ENCODE data around the gene SPNS3.

The SPNS3 gene

DNA sequence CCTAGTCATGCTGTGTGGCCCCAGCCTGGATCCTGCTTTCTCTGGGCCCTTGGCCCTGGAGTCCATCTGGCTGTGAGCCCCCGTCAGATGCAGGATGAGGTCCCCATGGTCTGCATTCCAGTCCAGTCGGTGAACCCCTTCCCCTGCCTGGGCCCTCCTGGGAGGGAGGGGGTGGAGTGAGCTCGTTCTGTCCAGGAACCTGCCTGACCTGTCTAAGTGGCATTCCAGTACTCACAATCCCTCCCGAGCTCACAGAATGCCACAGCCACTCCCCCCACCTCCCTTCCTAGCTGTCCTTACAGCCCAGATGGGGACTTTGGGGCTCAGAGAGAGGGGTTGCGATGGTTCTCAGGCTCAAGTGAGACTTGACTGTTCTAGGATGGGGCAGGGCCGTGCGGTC is 80.5 kb downstream of the SPNS3 start:
- Mint-ChIP-seq H3K27ac (no peak overlapping the region), H3K27me3 (no peaks in the 10 kb centered on the region), H3K4me1 (ENCODE audit: low read depth) (peaks cover 6% of the 10 kb centered on the region), H3K36me3 (no peaks in the 10 kb centered on the region), H3K9me3 (ENCODE audit: low read depth) (no peaks in the 10 kb centered on the region), H3K4me3 (no peak overlapping the region)

DNA sequence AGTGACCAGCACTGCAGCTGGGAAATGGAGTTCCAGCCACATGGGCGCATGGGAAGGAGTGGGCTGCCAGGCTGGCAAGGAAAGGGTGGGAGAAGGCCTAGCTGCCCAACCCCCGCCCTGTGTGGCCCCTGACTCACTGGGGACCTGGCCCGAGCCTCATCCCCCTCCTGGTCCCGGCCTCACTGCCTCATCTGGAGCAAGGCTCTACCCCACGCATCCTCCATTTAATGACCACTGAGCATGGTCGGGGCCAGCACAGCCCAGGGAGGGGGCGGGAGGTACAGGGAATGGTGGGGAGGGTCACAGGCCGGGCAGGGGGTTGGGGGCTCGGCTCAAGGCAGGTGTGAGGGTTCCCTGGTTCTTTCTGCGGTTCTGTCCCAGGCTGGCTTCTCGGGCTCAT is 81.0 kb downstream of the SPNS3 start:
- Mint-ChIP-seq H3K9me3 (ENCODE audit: low read depth) (no peaks in the 10 kb centered on the region), H3K4me3 (no peak overlapping the region), H3K4me1 (ENCODE audit: low read depth) (peaks cover under 1% of the 10 kb centered on the region), H3K36me3 (no peaks in the 10 kb centered on the region), H3K27me3 (no peaks in the 10 kb centered on the region), H3K27ac (no peak overlapping the region)

DNA sequence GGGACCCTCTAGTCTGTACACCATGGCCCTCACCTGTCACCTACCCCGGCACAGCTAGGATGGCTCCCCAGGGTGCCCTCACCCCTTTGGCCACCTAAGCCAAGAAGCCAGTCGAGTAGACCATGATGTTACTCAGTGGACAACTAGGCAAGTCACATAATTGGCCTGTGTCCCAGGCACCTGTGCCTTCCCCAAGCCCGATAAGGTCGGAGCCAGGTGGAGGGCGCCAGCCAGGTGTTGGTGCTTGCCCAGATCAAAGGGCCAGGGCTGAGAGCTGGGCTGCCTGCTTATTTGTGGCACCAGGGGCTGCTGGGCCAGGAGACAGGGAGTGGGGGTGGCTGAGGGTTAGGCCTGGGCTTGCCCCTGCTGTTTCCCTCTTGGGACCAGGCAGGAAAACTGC is 81.8 kb downstream of the SPNS3 start:
- Mint-ChIP-seq H3K4me3 (no peak overlapping the region), H3K27ac (no peak overlapping the region), H3K4me1 (ENCODE audit: low read depth) (no peaks in the 10 kb centered on the region), H3K9me3 (ENCODE audit: low read depth) (no peaks in the 10 kb centered on the region), H3K27me3 (no peaks in the 10 kb centered on the region), H3K36me3 (no peaks in the 10 kb centered on the region)

DNA sequence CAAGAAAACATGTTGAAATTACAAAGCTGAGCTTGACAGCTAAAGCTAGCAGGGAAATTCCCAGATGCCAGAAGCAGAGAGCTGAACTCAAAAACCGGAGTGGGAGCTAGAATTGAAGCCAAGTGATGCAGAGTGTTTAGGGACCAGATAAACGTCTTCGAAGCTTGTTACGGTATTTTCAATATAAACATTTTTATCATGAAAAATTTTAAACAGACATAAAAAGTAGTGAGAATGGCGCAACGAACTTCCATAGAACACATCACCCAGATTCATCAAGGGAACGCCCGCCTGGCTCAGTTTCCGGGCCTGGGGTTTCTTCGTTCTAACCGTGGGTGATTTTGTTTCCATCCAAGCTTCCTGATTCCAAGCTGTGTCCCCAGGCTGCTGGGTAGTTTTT is 83.0 kb downstream of the SPNS3 start:
- Mint-ChIP-seq H3K9me3 (ENCODE audit: low read depth) (no peaks in the 10 kb centered on the region), H3K27ac (no peak overlapping the region), H3K36me3 (no peaks in the 10 kb centered on the region), H3K27me3 (no peaks in the 10 kb centered on the region), H3K4me3 (no peak overlapping the region), H3K4me1 (ENCODE audit: low read depth) (no peaks in the 10 kb centered on the region)

DNA sequence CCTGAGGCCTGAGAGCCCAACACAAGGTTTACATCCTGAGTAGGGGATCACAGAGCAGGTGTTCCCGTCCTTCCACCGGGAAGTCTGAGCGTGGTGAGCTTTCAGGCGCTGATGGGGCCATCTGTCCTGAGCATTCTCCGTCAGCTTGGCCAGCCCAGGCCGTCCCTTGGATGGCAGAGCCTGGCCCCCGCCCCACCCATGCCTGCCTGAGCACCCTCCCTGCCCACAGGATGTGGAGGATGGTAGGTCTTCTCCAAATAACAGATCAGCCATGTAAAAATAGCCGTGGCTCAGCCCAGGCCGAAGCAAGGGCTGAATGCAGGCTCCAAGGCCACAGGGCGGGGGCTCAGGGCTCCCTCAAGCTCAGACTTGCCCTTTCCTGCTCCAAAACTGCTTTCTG is 85.2 kb downstream of the SPNS3 start:
- no peaks in the 10 kb centered on the region for H3K36me3 Mint-ChIP-seq
- no peak overlapping the region for H3K27ac Mint-ChIP-seq

DNA sequence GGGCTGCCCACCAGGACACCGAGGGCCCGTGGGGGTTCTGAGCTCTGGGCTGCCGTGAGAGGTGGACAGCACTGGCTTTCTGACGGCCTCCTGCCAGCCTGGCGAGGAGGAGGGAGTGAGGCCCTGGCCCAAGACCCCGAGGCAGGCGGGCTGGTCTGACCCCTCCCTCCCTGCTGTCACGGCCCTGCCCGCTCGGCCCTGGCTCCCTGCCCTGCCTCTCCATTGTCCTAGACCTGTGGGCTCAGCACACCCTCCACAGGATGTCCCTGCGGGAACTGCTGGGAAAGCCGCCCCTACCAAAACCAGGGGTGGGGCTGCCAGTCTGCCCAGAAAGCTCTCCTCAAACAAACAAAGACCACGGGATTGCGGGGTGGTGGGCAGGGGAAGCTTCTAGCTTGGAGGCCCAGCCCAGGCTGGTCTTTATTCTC is 85.6 kb downstream of the SPNS3 start:
- Mint-ChIP-seq H3K9me3 (ENCODE audit: low read depth) (no peaks in the 10 kb centered on the region), H3K4me1 (ENCODE audit: low read depth) (no peaks in the 10 kb centered on the region), H3K4me3 (no peak overlapping the region), H3K27me3 (no peaks in the 10 kb centered on the region), H3K36me3 (no peaks in the 10 kb centered on the region), H3K27ac (no peak overlapping the region)

More for the DNA sequence above, 85.2 kb downstream of the SPNS3 start:
- Mint-ChIP-seq H3K4me3 (no peak overlapping the region), H3K27me3 (no peaks in the 10 kb centered on the region), H3K9me3 (ENCODE audit: low read depth) (no peaks in the 10 kb centered on the region), H3K4me1 (ENCODE audit: low read depth) (no peaks in the 10 kb centered on the region)

DNA sequence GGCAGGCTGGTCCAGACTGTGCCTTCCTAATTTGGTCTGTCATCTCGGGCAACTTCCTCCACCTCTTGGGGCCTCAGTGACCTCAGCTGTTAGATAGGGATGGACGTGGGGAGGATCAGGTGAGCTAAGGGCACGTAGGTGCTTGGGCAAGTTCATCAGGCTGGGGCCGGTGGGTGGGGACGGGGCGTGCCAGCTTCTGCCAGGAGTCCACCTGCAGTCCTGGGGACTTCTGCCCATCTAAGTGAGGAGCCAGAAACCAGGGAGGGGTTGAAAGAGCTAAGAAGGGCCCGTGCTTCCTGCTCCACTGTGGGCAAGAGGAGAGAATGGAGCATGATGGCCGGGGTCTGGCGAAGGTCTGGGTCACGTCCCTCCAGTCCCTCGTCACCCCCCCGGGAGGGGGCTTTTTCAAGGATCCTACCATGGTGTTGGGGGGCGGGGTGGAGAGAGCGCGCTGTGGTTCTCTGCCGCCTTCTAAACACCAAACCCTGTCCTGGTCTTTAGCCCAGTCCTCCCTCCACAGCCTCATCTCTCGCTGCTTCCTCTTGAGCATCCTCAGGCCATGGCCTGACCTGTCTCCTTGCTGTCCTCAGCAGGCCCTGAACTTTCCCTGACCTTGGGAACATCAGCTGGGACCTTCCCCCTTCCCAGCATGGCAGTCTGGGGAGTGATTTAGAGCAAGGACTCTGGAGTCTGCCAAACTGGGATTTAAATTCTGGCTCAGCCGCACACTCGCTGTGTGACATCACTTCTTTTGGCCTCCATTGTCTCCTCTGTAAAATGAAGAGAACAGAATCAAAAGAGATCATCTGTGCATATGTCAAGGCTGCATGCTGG is 86.5 kb downstream of the SPNS3 start:
- no peak overlapping the region for H3K27ac Mint-ChIP-seq
- H3K4me3 Mint-ChIP-seq, result no peak overlapping the region
- no peaks in the 10 kb centered on the region for H3K9me3 Mint-ChIP-seq (ENCODE audit: low read depth)
- H3K36me3 Mint-ChIP-seq, result no peaks in the 10 kb centered on the region
- H3K4me1 Mint-ChIP-seq (ENCODE audit: low read depth), result no peaks in the 10 kb centered on the region
- no peaks in the 10 kb centered on the region for H3K27me3 Mint-ChIP-seq

DNA sequence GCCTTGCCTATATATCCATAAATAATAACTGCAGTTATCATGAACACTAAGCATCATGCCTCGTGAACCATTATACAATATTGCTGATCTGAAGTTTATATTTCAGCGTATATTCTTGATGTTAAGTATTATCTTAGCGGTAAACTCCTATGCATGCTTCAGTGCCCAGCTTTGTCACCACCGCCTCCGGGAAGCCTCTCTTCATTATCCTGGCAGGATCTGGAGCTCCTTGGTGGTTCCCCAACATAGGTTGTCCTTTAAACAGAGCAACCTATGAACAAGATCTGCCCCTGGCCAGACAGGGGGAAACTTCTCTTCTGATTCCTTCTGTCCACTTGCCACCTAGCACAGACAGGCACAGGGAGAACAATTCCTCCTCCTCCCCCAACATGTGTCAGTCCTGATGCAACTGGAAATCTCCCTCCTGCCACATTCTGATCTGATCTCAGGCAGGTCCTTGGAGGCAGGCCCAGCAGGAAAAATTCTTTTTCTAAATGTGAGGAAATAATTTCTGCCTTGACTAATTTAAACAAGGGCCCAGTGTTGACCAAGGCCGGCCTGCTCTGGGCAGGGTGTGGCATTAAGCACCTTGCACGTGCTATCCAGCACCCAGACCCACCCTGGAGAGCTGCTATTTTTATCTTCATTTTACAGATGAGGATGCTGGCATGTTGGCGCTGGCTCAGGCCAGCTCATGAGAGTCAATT is 87.3 kb downstream of the SPNS3 start:
- H3K36me3 Mint-ChIP-seq, result no peaks in the 10 kb centered on the region
- no peaks in the 10 kb centered on the region for H3K27me3 Mint-ChIP-seq
- H3K4me3 Mint-ChIP-seq, result no peak overlapping the region
- H3K4me1 Mint-ChIP-seq (ENCODE audit: low read depth), result no peaks in the 10 kb centered on the region
- H3K9me3 Mint-ChIP-seq (ENCODE audit: low read depth), result no peaks in the 10 kb centered on the region
- no peak overlapping the region for H3K27ac Mint-ChIP-seq

DNA sequence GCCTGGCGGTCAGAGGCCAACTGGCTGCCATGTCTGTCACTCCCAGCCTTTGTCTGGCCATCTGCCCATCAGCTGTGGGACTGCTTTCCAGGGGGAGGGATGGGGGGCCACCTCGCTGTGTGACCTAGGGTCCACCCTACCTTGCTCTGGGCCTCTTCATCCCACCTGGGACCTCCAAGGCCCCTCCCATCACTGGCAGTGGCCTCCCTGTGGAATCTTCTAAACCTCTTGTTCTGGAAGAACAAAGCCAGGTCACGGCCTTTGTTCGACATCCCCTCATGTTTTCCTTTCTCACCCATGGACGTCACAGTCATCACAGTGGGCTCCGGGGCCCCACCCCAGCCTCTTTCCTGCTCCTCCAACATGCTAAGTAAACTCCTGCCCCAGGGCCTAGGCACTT is 88.9 kb downstream of the SPNS3 start:
- Mint-ChIP-seq H3K4me1 (ENCODE audit: low read depth) (no peaks in the 10 kb centered on the region), H3K4me3 (no peak overlapping the region), H3K36me3 (no peaks in the 10 kb centered on the region), H3K27me3 (no peaks in the 10 kb centered on the region), H3K27ac (no peak overlapping the region), H3K9me3 (ENCODE audit: low read depth) (no peaks in the 10 kb centered on the region)

DNA sequence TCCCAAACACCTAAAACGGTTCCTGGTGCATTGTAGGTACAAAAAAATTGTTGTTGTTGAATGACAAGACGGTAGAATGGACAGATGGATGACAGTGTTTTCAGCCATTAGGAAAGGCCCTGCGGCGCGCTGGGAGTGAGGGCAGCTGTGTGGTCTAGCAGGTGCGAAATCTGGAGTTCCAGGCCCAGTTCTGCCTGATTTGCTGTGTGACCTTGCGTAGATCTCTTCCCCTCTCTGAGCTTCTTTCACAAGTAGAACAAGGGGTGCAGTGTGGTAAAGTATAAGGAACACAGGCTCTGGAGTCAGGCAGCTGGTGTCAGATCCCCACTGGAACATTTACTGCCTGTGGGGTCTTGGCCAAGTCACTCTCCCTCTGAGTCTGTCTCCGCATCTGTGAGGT is 90.2 kb downstream of the SPNS3 start:
- Mint-ChIP-seq H3K27me3 (no peaks in the 10 kb centered on the region), H3K27ac (no peak overlapping the region)

DNA sequence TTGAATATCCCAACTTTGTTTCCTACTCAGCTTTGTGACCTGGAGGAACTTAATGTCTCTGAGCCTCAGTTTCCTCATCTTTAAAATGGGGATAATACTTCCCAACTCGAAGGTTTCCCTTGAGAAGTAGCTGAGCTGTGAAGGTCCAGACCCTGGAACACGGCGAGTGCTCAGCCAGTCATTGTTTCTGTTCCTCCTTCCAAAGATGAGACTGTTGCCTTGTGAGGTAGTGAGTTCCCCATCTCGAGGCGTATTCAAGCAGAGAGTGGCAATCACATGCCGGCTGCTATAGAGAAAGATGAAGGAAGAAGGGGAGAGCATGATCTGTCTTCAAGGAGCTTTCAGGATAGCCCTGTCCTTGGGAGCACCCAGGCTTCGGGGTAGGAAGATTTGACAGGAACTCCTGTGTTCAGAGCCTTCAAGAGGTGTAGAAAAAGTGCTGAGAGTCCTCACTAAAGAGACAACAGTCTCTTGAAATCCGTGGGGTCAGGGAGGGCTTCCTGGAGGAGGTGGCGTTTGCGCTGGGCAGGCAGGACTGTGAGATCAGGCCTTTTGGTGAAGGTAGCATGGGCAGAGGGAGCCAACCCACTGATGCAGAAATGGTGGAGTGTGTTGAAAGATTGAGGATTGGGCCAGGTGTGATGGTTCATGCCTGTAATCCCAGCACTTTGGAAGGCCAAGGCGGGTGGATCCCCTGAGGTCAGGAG is 92.1 kb downstream of the SPNS3 start:
- no peaks in the 10 kb centered on the region for H3K9me3 Mint-ChIP-seq (ENCODE audit: low read depth)
- no peaks in the 10 kb centered on the region for H3K27me3 Mint-ChIP-seq
- no peaks in the 10 kb centered on the region for H3K36me3 Mint-ChIP-seq
- H3K4me1 Mint-ChIP-seq (ENCODE audit: low read depth), result no peaks in the 10 kb centered on the region
- H3K4me3 Mint-ChIP-seq, result no peak overlapping the region
- no peak overlapping the region for H3K27ac Mint-ChIP-seq

More for the DNA sequence above, 90.2 kb downstream of the SPNS3 start:
- no peaks in the 10 kb centered on the region for H3K4me1 Mint-ChIP-seq (ENCODE audit: low read depth)
- no peak overlapping the region for H3K4me3 Mint-ChIP-seq
- no peaks in the 10 kb centered on the region for H3K36me3 Mint-ChIP-seq
- no peaks in the 10 kb centered on the region for H3K9me3 Mint-ChIP-seq (ENCODE audit: low read depth)

DNA sequence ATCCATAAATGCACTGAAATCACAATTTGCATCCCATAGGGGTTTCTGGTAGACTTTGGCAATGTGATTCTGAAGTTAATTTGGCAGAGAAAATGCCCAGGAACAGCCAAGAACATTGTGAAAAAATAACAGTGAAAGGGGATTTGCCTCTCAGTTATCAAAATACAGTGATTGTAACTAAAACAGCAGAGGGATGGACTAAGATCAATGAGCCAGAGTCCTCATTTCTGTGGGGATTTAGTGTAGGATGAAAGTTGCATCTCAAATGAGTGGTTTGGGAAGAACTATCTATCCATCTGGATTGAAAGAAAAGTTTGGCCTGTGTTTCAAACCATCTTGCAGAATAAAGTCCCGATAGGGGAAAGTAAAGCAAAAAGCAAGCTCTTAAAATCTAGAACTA is 93.4 kb downstream of the SPNS3 start:
- Mint-ChIP-seq H3K4me1 (ENCODE audit: low read depth) (no peaks in the 10 kb centered on the region), H3K27me3 (peaks cover 2% of the 10 kb centered on the region), H3K36me3 (no peaks in the 10 kb centered on the region), H3K4me3 (no peak overlapping the region), H3K9me3 (ENCODE audit: low read depth) (no peaks in the 10 kb centered on the region), H3K27ac (no peak overlapping the region)

DNA sequence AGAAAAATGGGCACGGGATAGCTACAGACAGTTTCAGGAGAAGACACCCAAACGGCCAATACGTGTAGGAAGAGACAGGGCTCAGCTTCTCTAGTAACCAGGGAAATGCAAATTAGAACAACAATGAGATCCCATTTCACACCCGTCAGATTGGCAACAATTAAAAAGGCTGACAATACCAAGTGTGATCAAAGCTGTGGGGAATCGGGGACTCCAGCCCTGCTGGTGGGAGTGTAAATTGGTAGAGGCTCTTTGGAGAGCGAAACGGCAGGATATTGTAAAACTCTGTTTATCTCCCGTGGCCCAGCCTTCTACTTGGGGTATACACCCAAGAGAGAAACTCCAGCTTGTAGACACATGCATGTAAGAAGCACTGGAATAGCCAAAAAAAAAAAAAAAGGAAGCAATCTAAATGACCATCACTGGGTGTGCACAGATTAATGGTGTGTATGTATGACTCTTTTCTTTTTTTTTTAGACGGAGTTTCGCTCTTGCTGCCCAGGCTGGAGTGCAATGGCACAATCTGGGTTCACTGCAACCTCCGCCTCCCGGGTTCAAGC is 93.9 kb downstream of the SPNS3 start:
- H3K9me3 Mint-ChIP-seq (ENCODE audit: low read depth), result no peaks in the 10 kb centered on the region
- no peak overlapping the region for H3K27ac Mint-ChIP-seq
- H3K36me3 Mint-ChIP-seq, result no peaks in the 10 kb centered on the region
- H3K4me3 Mint-ChIP-seq, result no peak overlapping the region
- peaks cover 2% of the 10 kb centered on the region for H3K27me3 Mint-ChIP-seq
- H3K4me1 Mint-ChIP-seq (ENCODE audit: low read depth), result no peaks in the 10 kb centered on the region

DNA sequence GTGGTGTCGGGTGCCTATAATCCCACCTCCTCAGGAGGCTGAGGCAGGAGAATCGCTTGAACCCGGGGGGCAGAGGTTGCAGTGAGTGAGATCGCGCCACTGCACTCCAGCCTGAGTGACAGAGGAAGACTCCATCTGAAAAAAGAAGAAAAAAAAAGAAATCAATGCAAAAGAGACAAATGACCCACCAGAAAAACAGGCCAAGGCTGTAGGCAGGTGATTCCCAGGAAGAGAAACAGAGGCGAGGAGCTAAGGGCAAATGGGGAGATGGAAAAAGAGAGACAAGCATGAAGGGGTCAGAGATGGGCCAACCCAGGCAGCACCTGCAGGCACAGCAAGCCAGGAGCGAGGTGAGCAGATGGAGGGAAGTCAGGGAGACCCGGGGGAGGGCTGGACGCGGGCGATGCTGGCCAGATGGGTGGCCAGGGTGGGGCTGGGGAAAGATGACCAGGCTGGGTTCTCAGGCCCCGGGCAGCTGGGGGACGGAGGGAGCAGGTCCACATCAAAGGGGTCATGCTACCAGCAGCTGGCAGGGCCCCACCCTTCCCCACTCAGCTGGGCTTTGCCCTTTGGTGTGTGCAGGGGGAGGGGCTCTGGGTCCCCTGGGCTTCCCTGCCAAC is 95.9 kb downstream of the SPNS3 start:
- Mint-ChIP-seq H3K9me3 (ENCODE audit: low read depth) (no peaks in the 10 kb centered on the region), H3K27ac (peak overlapping the region; percentile 64), H3K27me3 (peaks cover 2% of the 10 kb centered on the region), H3K36me3 (no peaks in the 10 kb centered on the region), H3K4me3 (no peak overlapping the region), H3K4me1 (ENCODE audit: low read depth) (peaks cover 8% of the 10 kb centered on the region)
